KOPT-K1 (cell line): ENCODE measurements around the gene SPEG.

Experiments used
- H3K27ac ChIP-seq: fragments of 200-600 bp; sonication (generic); 2 replicates; pipeline ENCODE4 v1.5.1; 2016; ENCODE audit warnings: antibody characterized with exemption, mild to moderate bottlenecking, low read depth, low read length; ENCODE audit not compliant: poor library complexity, severe bottlenecking
- H3K36me3 ChIP-seq: fragments of 200-600 bp; sonication (generic); 2 replicates; pipeline ENCODE4 v1.5.1; 2017; ENCODE audit warnings: antibody characterized with exemption, mild to moderate bottlenecking, low read length, moderate library complexity; ENCODE audit not compliant: insufficient read depth
- H3K9me3 ChIP-seq: fragments of 200-600 bp; sonication (generic); 2 replicates; pipeline ENCODE4 v1.5.1; 2017; ENCODE audit warnings: antibody characterized with exemption, low read length, mild to moderate bottlenecking; ENCODE audit not compliant: insufficient read depth, poor library complexity, severe bottlenecking

SPEG gene

DNA sequence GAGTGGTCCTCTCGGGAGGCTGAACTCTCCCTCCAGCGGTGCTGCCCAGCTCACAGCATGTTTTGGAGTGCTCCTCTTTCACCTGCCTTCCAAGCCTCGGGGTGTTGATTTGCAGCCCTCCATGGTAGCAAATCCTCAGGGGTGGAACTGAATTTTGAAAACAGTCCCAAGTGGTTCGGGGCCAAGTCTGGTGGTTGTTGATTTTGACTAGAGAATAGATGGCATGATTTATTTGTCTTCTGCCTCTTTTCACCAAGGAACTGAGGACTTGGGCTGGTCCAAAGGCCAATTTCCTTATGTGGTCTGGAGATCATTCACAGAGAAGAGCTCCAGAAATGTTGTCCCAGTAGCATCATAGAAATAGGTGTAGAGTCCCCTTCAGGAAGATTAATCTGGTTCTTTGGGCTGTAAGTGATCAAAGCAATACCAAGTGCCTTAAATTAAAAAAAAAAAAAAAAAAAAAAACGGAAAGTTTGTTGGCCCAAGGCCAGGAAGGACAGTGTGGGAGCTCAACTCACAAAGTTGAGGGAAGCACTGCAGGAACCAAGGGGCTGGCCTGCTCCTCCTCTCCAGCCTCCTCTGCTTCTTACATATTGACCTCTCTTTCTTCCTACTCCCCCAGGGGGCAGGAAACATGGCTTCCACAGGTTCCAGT lies 18.9 kb upstream of the SPEG start:
- Histone ChIP-seq H3K36me3 (no peaks in the 10 kb centered on the region), H3K9me3 (peaks cover 21% of the 10 kb centered on the region), H3K27ac (no peak overlapping the region)

DNA sequence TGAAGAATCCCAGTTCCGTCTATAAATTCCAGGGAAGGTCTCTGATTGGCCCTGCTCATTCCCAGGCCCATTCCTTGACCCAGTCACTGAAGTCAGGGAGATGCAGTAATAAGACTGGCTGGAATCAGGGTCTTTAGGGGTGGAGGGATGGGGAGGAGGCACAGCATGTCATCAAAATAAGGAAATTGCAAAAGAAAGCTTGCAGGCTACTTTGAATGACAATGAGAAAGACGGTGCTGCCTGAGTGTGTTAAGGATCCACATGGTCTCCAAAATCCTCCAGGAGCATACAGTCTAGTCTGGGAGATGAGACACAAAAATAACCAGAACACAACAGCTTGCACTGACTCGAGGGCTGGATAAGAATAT lies 18.4 kb upstream of the SPEG start:
- no peaks in the 10 kb centered on the region for H3K36me3 ChIP-seq
- peaks cover 21% of the 10 kb centered on the region for H3K9me3 ChIP-seq
- H3K27ac ChIP-seq: no peak overlapping the region

DNA sequence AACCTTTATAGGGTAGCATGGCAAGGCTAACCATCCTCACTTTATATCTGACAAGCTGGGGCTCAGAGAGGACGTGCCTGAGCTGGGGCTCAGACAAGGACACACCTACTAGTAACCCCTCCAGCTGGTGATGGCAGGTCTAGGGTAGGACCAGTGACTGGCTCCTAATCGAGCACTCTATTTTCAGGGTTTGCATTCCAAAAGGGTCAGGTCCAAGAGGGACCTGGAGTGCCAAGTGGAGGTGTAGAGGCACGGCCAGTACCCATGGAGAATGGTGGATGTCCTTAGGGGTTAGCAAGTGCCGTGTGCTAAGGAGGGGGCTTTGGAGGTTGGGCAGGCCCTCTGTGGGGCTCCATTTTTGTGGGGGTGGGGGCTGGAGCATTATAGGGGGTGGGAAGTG lies 17.7 kb upstream of the SPEG start:
- Histone ChIP-seq H3K36me3 (no peaks in the 10 kb centered on the region), H3K9me3 (peaks cover 13% of the 10 kb centered on the region), H3K27ac (no peak overlapping the region)

DNA sequence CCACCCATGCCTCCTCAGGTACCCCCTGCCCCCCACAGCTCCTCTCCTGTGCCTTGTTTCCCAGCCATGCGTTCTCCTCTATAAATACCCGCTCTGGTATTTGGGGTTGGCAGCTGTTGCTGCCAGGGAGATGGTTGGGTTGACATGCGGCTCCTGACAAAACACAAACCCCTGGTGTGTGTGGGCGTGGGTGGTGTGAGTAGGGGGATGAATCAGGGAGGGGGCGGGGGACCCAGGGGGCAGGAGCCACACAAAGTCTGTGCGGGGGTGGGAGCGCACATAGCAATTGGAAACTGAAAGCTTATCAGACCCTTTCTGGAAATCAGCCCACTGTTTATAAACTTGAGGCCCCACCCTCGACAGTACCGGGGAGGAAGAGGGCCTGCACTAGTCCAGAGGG lies 17.3 kb upstream of the SPEG start:
- Histone ChIP-seq H3K36me3 (no peaks in the 10 kb centered on the region), H3K27ac (no peak overlapping the region), H3K9me3 (peaks cover 10% of the 10 kb centered on the region)

DNA sequence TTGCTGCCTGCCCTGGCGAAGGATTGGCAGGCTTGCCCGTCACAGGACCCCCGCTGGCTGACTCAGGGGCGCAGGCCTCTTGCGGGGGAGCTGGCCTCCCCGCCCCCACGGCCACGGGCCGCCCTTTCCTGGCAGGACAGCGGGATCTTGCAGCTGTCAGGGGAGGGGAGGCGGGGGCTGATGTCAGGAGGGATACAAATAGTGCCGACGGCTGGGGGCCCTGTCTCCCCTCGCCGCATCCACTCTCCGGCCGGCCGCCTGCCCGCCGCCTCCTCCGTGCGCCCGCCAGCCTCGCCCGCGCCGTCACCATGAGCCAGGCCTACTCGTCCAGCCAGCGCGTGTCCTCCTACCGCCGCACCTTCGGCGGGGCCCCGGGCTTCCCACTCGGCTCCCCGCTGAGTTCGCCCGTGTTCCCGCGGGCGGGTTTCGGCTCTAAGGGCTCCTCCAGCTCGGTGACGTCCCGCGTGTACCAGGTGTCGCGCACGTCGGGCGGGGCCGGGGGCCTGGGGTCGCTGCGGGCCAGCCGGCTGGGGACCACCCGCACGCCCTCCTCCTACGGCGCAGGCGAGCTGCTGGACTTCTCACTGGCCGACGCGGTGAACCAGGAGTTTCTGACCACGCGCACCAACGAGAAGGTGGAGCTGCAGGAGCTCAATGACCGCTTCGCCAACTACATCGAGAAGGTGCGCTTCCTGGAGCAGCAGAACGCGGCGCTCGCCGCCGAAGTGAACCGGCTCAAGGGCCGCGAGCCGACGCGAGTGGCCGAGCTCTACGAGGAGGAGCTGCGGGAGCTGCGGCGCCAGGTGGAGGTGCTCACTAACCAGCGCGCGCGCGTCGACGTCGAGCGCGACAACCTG lies 16.3 kb upstream of the SPEG start, which contains the start of gene DES:
Gene DES, plus strand, starts transcription at position 223 of the 857 bp plus-strand sequence. Its CDS starts 86 bp downstream, at position 309.
- Histone ChIP-seq H3K27ac (no peak within 1 kb of the TSS), H3K9me3 (peaks cover under 1% of the 10 kb centered on the region), H3K36me3 (no peaks in the 10 kb centered on the region)

DNA sequence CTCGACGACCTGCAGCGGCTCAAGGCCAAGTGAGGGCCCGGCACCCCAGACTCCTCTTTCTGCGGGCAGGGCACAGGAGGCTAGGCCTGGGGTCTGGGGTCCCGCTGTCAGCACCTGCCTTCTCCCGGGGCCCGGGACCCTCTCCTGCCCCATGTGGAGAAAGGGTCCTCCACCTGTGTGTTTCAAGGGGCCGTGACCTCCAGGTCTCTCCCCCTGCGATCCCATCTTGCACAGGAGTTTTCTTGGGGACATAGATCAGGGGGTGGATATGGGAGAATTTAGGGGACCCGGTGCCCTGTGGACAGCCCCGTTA lies 15.7 kb upstream of the SPEG start:
- Histone ChIP-seq H3K36me3 (no peaks in the 10 kb centered on the region), H3K27ac (no peak overlapping the region), H3K9me3 (no peaks in the 10 kb centered on the region)

DNA sequence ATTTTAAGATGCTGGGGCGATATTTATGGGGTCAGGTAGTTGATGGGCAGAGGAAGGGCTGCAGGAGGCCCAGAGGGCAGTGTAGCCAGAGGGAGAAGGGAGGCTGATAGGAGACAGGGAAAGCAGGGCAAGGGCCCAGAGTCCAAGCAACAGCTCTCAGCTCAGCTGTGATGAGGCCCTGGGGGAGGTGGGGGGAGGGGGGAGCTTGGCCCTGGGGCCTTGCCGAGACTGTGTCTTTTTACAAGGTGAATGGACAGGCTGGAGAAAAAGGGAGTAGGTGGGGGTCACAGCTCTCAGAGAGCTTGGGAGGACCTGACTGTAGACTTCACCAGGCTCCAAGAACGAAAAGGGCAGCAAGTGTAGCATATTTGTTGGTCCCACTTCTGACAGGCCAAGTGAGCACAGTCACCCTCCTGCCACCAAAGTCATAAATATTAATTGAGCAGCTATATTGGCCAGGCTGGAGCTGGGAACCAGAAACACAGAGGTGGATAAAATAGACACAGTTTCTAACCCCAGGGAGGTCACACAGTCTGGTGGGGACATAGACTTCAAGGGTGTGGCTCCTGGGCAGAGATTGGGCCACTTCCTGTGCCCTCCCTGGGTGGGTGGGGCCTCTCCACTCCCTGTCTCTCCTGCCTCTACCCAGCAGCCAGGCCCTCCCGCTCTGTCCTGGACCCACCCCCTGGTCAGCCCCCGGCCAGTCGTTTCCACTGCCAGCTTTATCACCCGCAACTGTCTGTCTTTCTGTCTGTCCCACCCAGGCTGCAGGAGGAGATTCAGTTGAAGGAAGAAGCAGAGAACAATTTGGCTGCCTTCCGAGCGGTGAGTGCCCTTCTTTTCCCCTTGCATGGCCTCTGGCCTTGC lies 15.1 kb upstream of the SPEG start:
- no peak overlapping the region for H3K27ac ChIP-seq
- H3K36me3 ChIP-seq: no peaks in the 10 kb centered on the region
- H3K9me3 ChIP-seq: no peaks in the 10 kb centered on the region

DNA sequence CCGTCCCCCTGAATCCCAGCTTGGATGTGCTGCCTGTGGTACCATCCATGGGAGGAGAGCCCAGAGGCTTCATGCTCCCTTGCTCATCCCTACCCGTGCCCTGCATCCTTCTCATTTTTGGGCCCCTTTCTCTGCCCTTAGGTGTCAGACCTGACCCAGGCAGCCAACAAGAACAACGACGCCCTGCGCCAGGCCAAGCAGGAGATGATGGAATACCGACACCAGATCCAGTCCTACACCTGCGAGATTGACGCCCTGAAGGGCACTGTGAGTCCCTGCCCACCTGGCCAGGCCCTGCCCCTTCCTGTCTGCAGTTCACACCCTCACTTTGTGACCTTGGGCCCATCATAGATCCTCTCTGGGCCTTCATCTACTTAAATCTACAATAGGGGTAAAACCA lies 14.0 kb upstream of the SPEG start:
- no peaks in the 10 kb centered on the region for H3K9me3 ChIP-seq
- no peaks in the 10 kb centered on the region for H3K36me3 ChIP-seq
- H3K27ac ChIP-seq: no peak overlapping the region

DNA sequence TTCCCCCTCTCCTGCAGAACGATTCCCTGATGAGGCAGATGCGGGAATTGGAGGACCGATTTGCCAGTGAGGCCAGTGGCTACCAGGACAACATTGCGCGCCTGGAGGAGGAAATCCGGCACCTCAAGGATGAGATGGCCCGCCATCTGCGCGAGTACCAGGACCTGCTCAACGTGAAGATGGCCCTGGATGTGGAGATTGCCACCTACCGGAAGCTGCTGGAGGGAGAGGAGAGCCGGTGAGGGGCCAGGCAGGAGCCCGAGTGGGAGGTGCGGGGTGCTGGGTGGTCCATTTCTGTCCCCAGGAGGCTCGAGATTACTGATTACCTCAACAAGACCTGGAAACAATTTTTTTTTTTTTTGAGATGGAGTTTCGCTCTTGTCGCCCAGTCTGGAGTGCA lies 13.3 kb upstream of the SPEG start:
- H3K9me3 ChIP-seq: no peaks in the 10 kb centered on the region
- H3K27ac ChIP-seq: no peak overlapping the region
- H3K36me3 ChIP-seq: no peaks in the 10 kb centered on the region

DNA sequence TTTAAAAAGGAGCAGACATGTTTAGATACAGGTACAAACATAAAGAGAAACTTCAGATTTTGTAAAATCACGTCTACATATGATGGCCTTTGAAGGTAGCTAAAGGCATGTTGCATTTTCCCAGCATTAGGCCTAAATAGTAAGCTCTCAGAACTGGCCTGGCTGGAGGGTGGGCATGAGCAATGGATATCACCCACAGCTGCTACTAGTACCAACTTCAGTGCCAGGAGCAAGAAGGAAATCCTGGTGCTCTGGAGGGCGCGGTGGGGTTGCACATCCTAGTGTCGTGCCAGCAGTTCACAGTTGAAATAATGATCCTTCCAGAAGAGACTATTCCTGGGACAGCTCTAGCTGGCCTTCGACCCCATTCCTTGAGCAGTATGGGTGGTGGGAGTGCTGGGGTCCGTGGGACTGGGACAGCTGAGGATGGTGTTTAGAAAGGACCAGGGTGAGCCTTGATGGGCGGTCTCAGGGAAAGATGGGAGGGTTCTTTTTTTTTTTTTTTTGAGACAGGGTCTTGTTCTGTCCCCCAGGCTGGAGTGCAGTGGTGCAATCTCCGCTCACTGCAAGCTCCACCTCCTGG lies 11.6 kb upstream of the SPEG start:
- Histone ChIP-seq H3K36me3 (no peaks in the 10 kb centered on the region), H3K9me3 (no peaks in the 10 kb centered on the region), H3K27ac (no peak overlapping the region)

DNA sequence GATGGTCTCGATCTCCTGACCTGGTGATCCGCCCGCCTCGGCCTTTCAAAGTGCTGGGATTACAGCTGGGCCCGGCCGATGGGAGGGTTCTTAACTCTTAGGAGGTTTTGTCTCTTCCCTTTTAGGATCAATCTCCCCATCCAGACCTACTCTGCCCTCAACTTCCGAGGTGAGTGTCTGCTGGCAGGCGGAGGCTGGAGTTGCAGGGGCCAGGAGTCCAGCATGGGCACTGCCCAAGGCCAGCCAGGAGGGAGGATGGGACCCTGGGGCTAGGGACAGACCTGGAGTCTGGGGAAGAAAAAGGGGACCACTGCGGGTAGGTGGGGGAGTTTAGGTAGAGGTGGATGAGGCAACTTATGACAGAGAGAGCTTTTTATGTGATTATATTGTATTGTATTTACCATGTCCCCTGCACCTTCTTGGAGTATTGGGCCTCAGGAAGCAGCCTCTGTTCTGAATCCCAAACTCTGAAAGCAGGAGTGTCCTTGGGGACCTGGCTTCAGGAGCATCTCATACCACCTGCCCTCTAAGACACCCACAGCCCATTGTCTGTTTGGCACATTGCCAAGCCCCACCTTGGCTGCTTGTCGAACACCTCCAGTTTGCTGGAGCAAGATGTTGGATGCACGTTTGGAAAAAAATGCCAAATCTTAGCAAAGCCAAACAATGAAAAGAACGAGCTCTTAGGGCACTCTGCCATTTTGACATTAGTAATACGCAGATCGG lies 10.8 kb upstream of the SPEG start:
- Histone ChIP-seq H3K27ac (no peak overlapping the region), H3K9me3 (no peaks in the 10 kb centered on the region), H3K36me3 (no peaks in the 10 kb centered on the region)

DNA sequence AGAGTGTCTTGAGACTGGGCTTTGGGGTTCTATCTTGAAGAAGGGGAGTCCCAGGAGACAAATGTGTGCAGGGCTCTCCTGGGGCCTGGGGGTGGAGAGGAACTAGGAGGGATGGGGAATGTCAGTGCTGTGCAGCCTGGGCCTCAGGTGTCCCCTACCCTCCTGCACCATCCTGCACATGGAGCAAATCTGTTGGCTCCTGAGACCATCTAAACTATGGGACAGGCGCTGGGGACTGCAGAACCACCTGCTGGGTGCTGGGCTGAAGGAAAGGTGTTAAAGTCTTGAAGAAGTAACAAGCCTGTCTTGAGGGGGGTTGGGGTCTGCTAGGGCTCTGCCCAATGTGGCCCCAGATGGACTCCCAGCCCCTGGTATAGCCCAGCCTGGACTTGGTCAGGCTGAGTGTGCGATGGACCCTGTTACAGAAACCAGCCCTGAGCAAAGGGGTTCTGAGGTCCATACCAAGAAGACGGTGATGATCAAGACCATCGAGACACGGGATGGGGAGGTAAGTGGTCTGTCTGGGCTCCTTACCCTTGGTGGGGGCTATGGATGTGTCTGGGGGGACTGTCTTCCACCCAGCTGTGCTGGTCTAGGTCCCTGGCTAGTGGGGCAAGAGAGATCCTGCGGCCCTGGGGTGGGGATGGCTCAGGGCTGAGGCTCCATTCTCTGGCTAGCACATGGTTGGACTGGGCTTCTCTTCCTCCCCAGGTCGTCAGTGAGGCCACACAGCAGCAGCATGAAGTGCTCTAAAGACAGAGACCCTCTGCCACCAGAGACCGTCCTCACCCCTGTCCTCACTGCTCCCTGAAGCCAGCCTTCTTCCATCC lies 9.2 kb upstream of the SPEG start:
- H3K36me3 ChIP-seq: no peaks in the 10 kb centered on the region
- no peaks in the 10 kb centered on the region for H3K9me3 ChIP-seq

DNA sequence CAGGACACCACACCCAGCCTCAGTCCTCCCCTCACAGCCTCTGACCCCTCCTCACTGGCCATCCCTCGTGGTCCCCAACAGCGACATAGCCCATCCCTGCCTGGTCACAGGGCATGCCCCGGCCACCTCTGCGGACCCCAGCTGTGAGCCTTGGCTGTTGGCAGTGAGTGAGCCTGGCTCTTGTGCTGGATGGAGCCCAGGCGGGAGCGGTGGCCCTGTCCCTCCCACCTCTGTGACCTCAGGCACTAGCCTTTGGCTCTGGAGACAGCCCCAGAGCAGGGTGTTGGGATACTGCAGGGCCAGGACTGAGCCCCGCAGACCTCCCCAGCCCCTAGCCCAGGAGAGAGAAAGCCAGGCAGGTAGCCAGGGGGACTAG lies 8.6 kb upstream of the SPEG start:
- H3K27ac ChIP-seq: no peak overlapping the region
- no peaks in the 10 kb centered on the region for H3K9me3 ChIP-seq
- no peaks in the 10 kb centered on the region for H3K36me3 ChIP-seq

More for the DNA sequence above, 9.2 kb upstream of the SPEG start:
- no peak overlapping the region for H3K27ac ChIP-seq
